OCI-LY7 (cell line): ENCODE data around the gene PPP1R9B. TPM values are rescaled to one million over a fixed set of nuclear protein-coding genes. Genes with fewer than 3 reads are reported as not detected.

Source experiments
- BruUV-seq: library from RNA; stranded (reverse); fragments of 400-500 nt; replicated peaks from 2 replicates; lab custom pipeline; 2021; lab: Mats Ljungman, UMichigan
- CTCF ChIA-PET: fragments of 300-600 bp; sonication (Branson Sonifier 250); formaldehyde crosslinking; loops from one replicate; lab custom pipeline; 2022; ENCODE audit warnings: antibody characterized with exemption; ENCODE audit not compliant: unreplicated experiment; lab: Charles Lee
- POLR2A ChIA-PET: fragments of 300-600 bp; sonication (Branson Sonifier 250); formaldehyde crosslinking; loops from one replicate; lab custom pipeline; 2022; ENCODE audit warnings: antibody characterized with exemption; lab: Charles Lee
- DNase-seq: peaks from one replicate; pipeline ENCODE4 v3.0.0-alpha.2; 2015; ENCODE audit warnings: low spot score
- H2AFZ ChIP-seq: fragments of 200-600 bp; sonication (generic), shearing (Covaris generic); 2 replicates; pipeline ENCODE4 v1.6.1; 2014; ENCODE audit warnings: mild to moderate bottlenecking, antibody characterized with exemption, low read length, moderate library complexity
- H3K27ac ChIP-seq: fragments of 200-600 bp; sonication (generic); 2 replicates; pipeline ENCODE4 v1.5.1; 2014; ENCODE audit warnings: mixed run types, low read depth, mild to moderate bottlenecking, moderate library complexity, low read length, inconsistent platforms; ENCODE audit not compliant: poor library complexity, severe bottlenecking
- H3K36me3 ChIP-seq: fragments of 200-600 bp; sonication (generic); 2 replicates; pipeline ENCODE4 v1.6.1; 2014; ENCODE audit warnings: mild to moderate bottlenecking, antibody characterized with exemption, low read length, moderate library complexity, mixed read lengths; ENCODE audit not compliant: insufficient read depth
- H3K4me1 ChIP-seq: fragments of 200-600 bp; sonication (generic); 2 replicates; pipeline ENCODE4 v1.5.1; 2014; ENCODE audit warnings: mild to moderate bottlenecking, low read length; ENCODE audit not compliant: insufficient read depth, poor library complexity, severe bottlenecking
- H3K4me2 ChIP-seq: fragments of 200-600 bp; sonication (generic); 2 replicates; pipeline ENCODE4 v1.6.1; 2014; ENCODE audit warnings: mild to moderate bottlenecking, low read length
- H3K4me3 ChIP-seq: fragments of 200-600 bp; sonication (generic); 2 replicates; pipeline ENCODE4 v1.5.1; 2014; ENCODE audit warnings: mild to moderate bottlenecking, low read depth, low read length; ENCODE audit not compliant: poor library complexity, severe bottlenecking
- H3K79me2 ChIP-seq: fragments of 200-600 bp; sonication (generic); 2 replicates; pipeline ENCODE4 v1.6.1; 2016; ENCODE audit warnings: low read depth, mild to moderate bottlenecking, low read length, moderate library complexity, mixed read lengths; ENCODE audit not compliant: insufficient read depth
- H3K9me2 ChIP-seq: fragments of 200-600 bp; sonication (generic); 2 replicates; pipeline ENCODE4 v1.6.1; 2016; ENCODE audit warnings: mild to moderate bottlenecking, low read length, mixed read lengths; ENCODE audit not compliant: insufficient read depth
- H3K9me3 ChIP-seq: fragments of 200-600 bp; sonication (generic); 2 replicates; pipeline ENCODE4 v1.6.1; 2014; ENCODE audit warnings: mild to moderate bottlenecking, mixed run types, low read length, mixed read lengths
- H4K20me1 ChIP-seq: fragments of 200-600 bp; sonication (generic); 2 replicates; pipeline ENCODE4 v1.6.1; 2014; ENCODE audit warnings: mild to moderate bottlenecking, antibody characterized with exemption, low read length, moderate library complexity, mixed read lengths; ENCODE audit not compliant: insufficient read depth
- CTCF ChIP-seq: fragments of 200-600 bp; sonication (generic); conservative IDR thresholded peaks from 2 replicates; pipeline ENCODE4 v1.5.1; 2014; ENCODE audit warnings: mild to moderate bottlenecking, antibody characterized with exemption, low read length, moderate library complexity, mixed read lengths
- EZH2phosphoT487 ChIP-seq: fragments of 200-600 bp; sonication (generic); IDR thresholded peaks from 2 replicates; pipeline ENCODE4 v1.6.1; 2018; ENCODE audit warnings: low read depth, borderline replicate concordance, mild to moderate bottlenecking, mixed run types, antibody characterized with exemption, low read length, moderate library complexity, mixed read lengths
- intact Hi-C: fragments of 100-400 bp; cut with micrococcal nuclease; formaldehyde crosslinking; loops from one replicate; pipeline ENCODE4 v1.10.0; 2022; ENCODE audit not compliant: unreplicated experiment
- total RNA-seq, 2 experiments: library from RNA; depleted of rRNA in 1 of 2; stranded (reverse); fragments of >200 nt in 1 of 2; shearing (Covaris generic) in 1 of 2; gene quantifications; 2 replicates each; pipeline ENCODE4 v1.2.3, GENCODE V29; 2014 to 2022

Gene PPP1R9B
- total RNA-seq, 2 experiments from 2014 or later = 45.3 to 87.0 TPM

- CTCF ChIA-PET = no interaction called here
- no peaks in the 10 kb centered on the region for H3K9me2 ChIP-seq
- POLR2A ChIA-PET = no interaction called here
Observed at GRCh38 chr17:50191359-50192143, 41.1 kb upstream of the PPP1R9B start.

GRCh38 chr17:50190603-50191358 is 40.3 kb upstream of the PPP1R9B start:
- no peak for DNase-seq
- no TSS peak for BruUV-seq
- Histone ChIP-seq H2AFZ (no peak overlapping the region), H3K4me3 (no peak overlapping the region), H4K20me1 (no peaks in the 10 kb centered on the region), H3K36me3 (no peaks in the 10 kb centered on the region), H3K9me2 (no peaks in the 10 kb centered on the region), H3K4me2 (no peak overlapping the region), H3K79me2 (no peaks in the 10 kb centered on the region), H3K9me3 (no peaks in the 10 kb centered on the region), H3K4me1 (no peaks in the 10 kb centered on the region), H3K27ac (no peak overlapping the region)
- POLR2A ChIA-PET = no interaction called here
- intact Hi-C loops = no loop called here
- TF ChIP-seq EZH2phosphoT487 (no peak), CTCF (no peak)
- CTCF ChIA-PET = no interaction called here

More at GRCh38 chr17:50191359-50192143, 41.1 kb upstream of the PPP1R9B start:
- no peak for DNase-seq
- Histone ChIP-seq H3K36me3 (no peaks in the 10 kb centered on the region), H3K4me1 (no peaks in the 10 kb centered on the region), H3K27ac (no peak overlapping the region), H4K20me1 (no peaks in the 10 kb centered on the region), H2AFZ (no peak overlapping the region), H3K9me3 (no peaks in the 10 kb centered on the region), H3K4me3 (no peak overlapping the region), H3K4me2 (no peak overlapping the region), H3K79me2 (no peaks in the 10 kb centered on the region)
- no TSS peak for BruUV-seq
- TF ChIP-seq CTCF = no peak
- no peak for TF ChIP-seq EZH2phosphoT487
- intact Hi-C loops = no loop called here

GRCh38 chr17:50190293-50190602 is 39.8 kb upstream of the PPP1R9B start:
- Histone ChIP-seq H2AFZ (no peak overlapping the region), H3K4me1 (peaks cover under 1% of the 10 kb centered on the region), H3K79me2 (no peaks in the 10 kb centered on the region), H3K4me3 (no peak overlapping the region), H3K4me2 (no peak overlapping the region), H3K9me3 (no peaks in the 10 kb centered on the region), H3K36me3 (no peaks in the 10 kb centered on the region), H3K9me2 (no peaks in the 10 kb centered on the region), H3K27ac (no peak overlapping the region), H4K20me1 (no peaks in the 10 kb centered on the region)
- POLR2A ChIA-PET = no interaction called here
- TF ChIP-seq CTCF = no peak
- no peak for TF ChIP-seq EZH2phosphoT487
- no peak for DNase-seq
- no TSS peak for BruUV-seq
- intact Hi-C loops = no loop called here
- CTCF ChIA-PET = no interaction called here
